Measurements from ENCODE around the gene AR.

DNA sequence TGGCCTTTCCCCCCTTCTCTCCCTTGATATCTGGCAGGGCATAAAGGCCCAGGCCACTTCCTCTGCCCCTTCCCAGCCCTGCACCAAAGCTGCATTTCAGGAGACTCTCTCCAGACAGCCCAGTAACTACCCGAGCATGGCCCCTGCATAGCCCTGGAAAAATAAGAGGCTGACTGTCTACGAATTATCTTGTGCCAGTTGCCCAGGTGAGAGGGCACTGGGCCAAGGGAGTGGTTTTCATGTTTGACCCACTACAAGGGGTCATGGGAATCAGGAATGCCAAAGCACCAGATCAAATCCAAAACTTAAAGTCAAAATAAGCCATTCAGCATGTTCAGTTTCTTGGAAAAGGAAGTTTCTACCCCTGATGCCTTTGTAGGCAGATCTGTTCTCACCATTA lies 183.8 kb downstream of the AR start:
- TF ChIP-seq POLR2A (IDR thresholded peaks at IDR 0.05; ENCODE audit: low read depth, low read length) (no peak), POLR2AphosphoS5 (IDR thresholded peaks at IDR 0.05; ENCODE audit: low read depth, low read length) (no peak), TAF1 (IDR thresholded peaks at IDR 0.05; ENCODE audit: low read depth, low read length) (no peak)
